WTC11 (cell line): Measurements from ENCODE around the gene TUSC2. TPM values are rescaled to one million over a fixed set of nuclear protein-coding genes. Genes with fewer than 3 reads are reported as not detected.

Experiments
- ATAC-seq: fragments of 200-7000 bp; cut with Tn5 transposase; 2 replicates; pipeline ENCODE4 v1.10.0; 2021; ENCODE audit warnings: mild to moderate bottlenecking, moderate library complexity
- CTCF ChIA-PET: fragments of 300-600 bp; sonication (Branson Sonifier 250); formaldehyde crosslinking; loops from one replicate; lab custom pipeline; 2021; ENCODE audit warnings: antibody characterized with exemption; lab: Charles Lee
- POLR2A ChIA-PET: fragments of 350-600 bp; sonication (Branson Sonifier 250); formaldehyde crosslinking; loops from one replicate; lab custom pipeline; 2021; ENCODE audit warnings: antibody characterized with exemption; lab: Charles Lee
- DNase-seq: peaks from one replicate; pipeline ENCODE4 v3.0.0; 2021; ENCODE audit warnings: low spot score
- H3K27ac Mint-ChIP-seq: 2 replicates; pipeline ENCODE4 v1.8.0; 2021; ENCODE audit warnings: mixed read lengths
- H3K27me3 Mint-ChIP-seq: 2 replicates; pipeline ENCODE4 v1.8.0; 2021; ENCODE audit warnings: low read depth, mild to moderate bottlenecking, moderate library complexity, mixed read lengths
- H3K36me3 Mint-ChIP-seq: 2 replicates; pipeline ENCODE4 v1.8.0; 2021; ENCODE audit warnings: mixed read lengths
- H3K4me1 Mint-ChIP-seq: 2 replicates; pipeline ENCODE4 v1.8.0; 2022; ENCODE audit warnings: mixed read lengths
- H3K4me3 Mint-ChIP-seq: 2 replicates; pipeline ENCODE4 v1.8.0; 2021; ENCODE audit warnings: mild to moderate bottlenecking, moderate library complexity, mixed read lengths
- H3K9me3 Mint-ChIP-seq: 2 replicates; pipeline ENCODE4 v1.8.0; 2021; ENCODE audit warnings: mixed read lengths
- CREM ChIP-seq: sonication (generic); formaldehyde crosslinking; IDR thresholded peaks from 2 replicates; pipeline ENCODE4 v1.8.1; 2022; ENCODE audit warnings: mild to moderate bottlenecking, missing genetic modification reagents, moderate library complexity
- NR2C2 ChIP-seq: sonication (generic); formaldehyde crosslinking; IDR thresholded peaks from 2 replicates; pipeline ENCODE4 v1.8.0; 2022; ENCODE audit warnings: mild to moderate bottlenecking, missing genetic modification reagents
- SP1 ChIP-seq: sonication (generic); formaldehyde crosslinking; conservative IDR thresholded peaks from 2 replicates; pipeline ENCODE4 v1.8.1; 2022; ENCODE audit warnings: missing genetic modification reagents
- total RNA-seq: library from RNA; stranded (reverse); gene quantifications from 3 replicates; pipeline ENCODE4 v1.2.3, GENCODE V29; 2021
- TF ChIP-seq, protein P1 (sequence below): sonication (generic); formaldehyde crosslinking; IDR thresholded peaks from 2 replicates; pipeline ENCODE4 v1.8.1; 2022; ENCODE audit warnings: mild to moderate bottlenecking, moderate library complexity, missing genetic modification reagents
- TF ChIP-seq, protein P2 (sequence below): fragments of 250-450 bp; sonication (Bioruptor Pico); IDR thresholded peaks from 2 replicates; pipeline ENCODE4 v1.9.0; 2021; ENCODE audit warnings: mild to moderate bottlenecking
- TF ChIP-seq, protein P3 (sequence below): sonication (generic); formaldehyde crosslinking; IDR thresholded peaks from 2 replicates; pipeline ENCODE4 v1.8.0; 2022; ENCODE audit warnings: mild to moderate bottlenecking, missing genetic modification reagents
- TF ChIP-seq, protein P4 (sequence below): fragments of 250-450 bp; sonication (Bioruptor Pico); IDR thresholded peaks from 2 replicates; pipeline ENCODE4 v1.8.0; 2021; ENCODE audit warnings: mild to moderate bottlenecking
- TF ChIP-seq, protein P5 (sequence below): sonication (generic); formaldehyde crosslinking; IDR thresholded peaks from 2 replicates; pipeline ENCODE4 v1.8.0; 2022; ENCODE audit warnings: mild to moderate bottlenecking, missing genetic modification reagents
- TF ChIP-seq, protein P6 (sequence below): sonication (generic); formaldehyde crosslinking; IDR thresholded peaks from 2 replicates; pipeline ENCODE4 v1.8.1; 2023; ENCODE audit warnings: mild to moderate bottlenecking, moderate library complexity, missing genetic modification reagents
- TF ChIP-seq, protein P7 (sequence below): fragments of 250-450 bp; sonication (Bioruptor Pico); IDR thresholded peaks from 2 replicates; pipeline ENCODE4 v1.9.0; 2021; ENCODE audit warnings: moderate library complexity, mild to moderate bottlenecking, inconsistent platforms, borderline replicate concordance
- TF ChIP-seq, protein P8 (sequence below): fragments of 250-450 bp; sonication (Bioruptor Pico); IDR thresholded peaks from 2 replicates; pipeline ENCODE4 v2.1.2; 2022; ENCODE audit warnings: mild to moderate bottlenecking, moderate library complexity
- TF ChIP-seq, protein P9 (sequence below): sonication (generic); formaldehyde crosslinking; IDR thresholded peaks from 2 replicates; pipeline ENCODE4 v1.8.0; 2022; ENCODE audit warnings: mild to moderate bottlenecking, missing genetic modification reagents

The TUSC2 gene
- total RNA-seq, 1 experiment from 2014 or later = 41.1 TPM

DNA sequence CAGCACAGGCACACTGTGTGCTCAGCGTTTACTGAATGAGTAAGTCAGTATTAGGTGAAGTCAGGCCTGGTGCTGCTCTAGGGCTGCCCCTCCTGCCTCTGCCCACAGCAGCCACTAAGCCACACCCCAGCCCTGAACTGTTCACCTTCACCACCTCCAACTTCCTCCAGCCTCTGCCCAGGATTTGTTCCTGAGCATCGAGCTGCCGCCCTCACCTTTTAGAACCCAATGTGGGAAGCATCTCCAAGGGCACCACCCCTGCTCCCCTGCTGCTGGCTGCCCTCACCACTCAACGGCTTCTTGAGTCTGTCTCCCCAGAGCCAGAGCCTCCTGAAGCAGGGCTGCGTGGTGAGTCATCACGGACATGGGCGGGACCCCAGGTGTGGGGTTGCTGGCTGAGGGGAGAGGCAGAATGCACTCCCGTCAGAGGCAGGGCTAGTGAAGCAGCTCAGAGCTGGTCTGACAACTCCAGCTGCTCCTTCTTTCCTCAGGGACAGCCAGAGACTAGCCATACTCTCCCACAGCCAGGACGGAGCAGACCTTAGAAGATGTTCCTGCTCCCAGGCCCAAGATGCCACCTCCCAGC is 11.3 kb downstream of the TUSC2 start:
- Mint-ChIP-seq H3K36me3 (peaks cover 46% of the 10 kb centered on the region), H3K4me1 (peaks cover 17% of the 10 kb centered on the region), H3K27ac (peak overlapping the region; percentile 42), H3K9me3 (peaks cover 5% of the 10 kb centered on the region; the same call in 1 of the 2 replicates), H3K4me3 (no peak overlapping the region), H3K27me3 (no peaks in the 10 kb centered on the region)
- ATAC-seq = no peak
- POLR2A ChIA-PET = interaction anchor here (0.6 kb wide), 1 partner anchor 68 kb away, joined by 3 read pairs; no protein-coding TSS in a partner anchor
- DNase-seq = no peak
- TF ChIP-seq, protein P1, sequence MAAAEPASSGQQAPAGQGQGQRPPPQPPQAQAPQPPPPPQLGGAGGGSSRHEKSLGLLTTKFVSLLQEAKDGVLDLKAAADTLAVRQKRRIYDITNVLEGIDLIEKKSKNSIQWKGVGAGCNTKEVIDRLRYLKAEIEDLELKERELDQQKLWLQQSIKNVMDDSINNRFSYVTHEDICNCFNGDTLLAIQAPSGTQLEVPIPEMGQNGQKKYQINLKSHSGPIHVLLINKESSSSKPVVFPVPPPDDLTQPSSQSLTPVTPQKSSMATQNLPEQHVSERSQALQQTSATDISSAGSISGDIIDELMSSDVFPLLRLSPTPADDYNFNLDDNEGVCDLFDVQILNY (CRISPR knock-in tag) = no peak
- TF ChIP-seq CREM (no peak), NR2C2 (no peak)
- CTCF ChIA-PET = interaction anchor here (2.1 kb wide), 1 partner anchor 14 kb away, joined by 4 read pairs; the partner anchor contains the start of gene HYAL1

DNA sequence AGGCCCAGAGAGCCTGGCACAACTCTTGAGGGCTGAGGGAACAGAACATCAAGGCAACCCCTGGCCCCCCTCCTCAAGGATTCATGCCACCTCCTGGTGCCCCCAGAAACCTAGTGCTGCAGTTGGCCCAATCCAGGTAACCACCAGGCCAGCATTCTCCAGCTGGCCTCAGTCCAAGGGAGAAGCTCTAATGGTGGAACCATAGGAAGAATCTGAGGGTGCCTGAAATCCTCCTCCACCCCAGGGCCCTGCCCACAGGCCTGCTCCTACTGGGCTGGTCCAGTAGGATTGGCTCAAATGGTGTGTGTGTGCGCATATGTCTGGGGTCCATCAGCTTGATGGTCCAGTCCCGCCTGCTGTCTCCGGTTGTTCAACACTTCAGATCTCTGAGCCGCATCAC is 13.2 kb downstream of the TUSC2 start:
- CTCF ChIA-PET = interaction anchor here (1.0 to 1.4 kb wide), 4 partner anchors 12 to 22 kb away, joined by 3 to 6 read pairs (median 4); partner anchors contain the start of genes HYAL1, HYAL3 and NAA80
- peaks cover 47% of the 10 kb centered on the region for H3K36me3 Mint-ChIP-seq
- ATAC-seq (no peak), DNase-seq (no peak)
- POLR2A ChIA-PET = interaction anchor here (1.0 kb wide), 1 partner anchor 23 kb away, joined by 3 read pairs; no protein-coding TSS in a partner anchor
- TF ChIP-seq, protein P2, sequence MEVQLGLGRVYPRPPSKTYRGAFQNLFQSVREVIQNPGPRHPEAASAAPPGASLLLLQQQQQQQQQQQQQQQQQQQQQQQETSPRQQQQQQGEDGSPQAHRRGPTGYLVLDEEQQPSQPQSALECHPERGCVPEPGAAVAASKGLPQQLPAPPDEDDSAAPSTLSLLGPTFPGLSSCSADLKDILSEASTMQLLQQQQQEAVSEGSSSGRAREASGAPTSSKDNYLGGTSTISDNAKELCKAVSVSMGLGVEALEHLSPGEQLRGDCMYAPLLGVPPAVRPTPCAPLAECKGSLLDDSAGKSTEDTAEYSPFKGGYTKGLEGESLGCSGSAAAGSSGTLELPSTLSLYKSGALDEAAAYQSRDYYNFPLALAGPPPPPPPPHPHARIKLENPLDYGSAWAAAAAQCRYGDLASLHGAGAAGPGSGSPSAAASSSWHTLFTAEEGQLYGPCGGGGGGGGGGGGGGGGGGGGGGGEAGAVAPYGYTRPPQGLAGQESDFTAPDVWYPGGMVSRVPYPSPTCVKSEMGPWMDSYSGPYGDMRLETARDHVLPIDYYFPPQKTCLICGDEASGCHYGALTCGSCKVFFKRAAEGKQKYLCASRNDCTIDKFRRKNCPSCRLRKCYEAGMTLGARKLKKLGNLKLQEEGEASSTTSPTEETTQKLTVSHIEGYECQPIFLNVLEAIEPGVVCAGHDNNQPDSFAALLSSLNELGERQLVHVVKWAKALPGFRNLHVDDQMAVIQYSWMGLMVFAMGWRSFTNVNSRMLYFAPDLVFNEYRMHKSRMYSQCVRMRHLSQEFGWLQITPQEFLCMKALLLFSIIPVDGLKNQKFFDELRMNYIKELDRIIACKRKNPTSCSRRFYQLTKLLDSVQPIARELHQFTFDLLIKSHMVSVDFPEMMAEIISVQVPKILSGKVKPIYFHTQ (CRISPR knock-in tag) = no peak
- TF ChIP-seq, protein P3, sequence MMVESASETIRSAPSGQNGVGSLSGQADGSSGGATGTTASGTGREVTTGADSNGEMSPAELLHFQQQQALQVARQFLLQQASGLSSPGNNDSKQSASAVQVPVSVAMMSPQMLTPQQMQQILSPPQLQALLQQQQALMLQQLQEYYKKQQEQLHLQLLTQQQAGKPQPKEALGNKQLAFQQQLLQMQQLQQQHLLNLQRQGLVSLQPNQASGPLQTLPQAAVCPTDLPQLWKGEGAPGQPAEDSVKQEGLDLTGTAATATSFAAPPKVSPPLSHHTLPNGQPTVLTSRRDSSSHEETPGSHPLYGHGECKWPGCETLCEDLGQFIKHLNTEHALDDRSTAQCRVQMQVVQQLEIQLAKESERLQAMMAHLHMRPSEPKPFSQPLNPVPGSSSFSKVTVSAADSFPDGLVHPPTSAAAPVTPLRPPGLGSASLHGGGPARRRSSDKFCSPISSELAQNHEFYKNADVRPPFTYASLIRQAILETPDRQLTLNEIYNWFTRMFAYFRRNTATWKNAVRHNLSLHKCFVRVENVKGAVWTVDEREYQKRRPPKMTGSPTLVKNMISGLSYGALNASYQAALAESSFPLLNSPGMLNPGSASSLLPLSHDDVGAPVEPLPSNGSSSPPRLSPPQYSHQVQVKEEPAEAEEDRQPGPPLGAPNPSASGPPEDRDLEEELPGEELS = no peak
- TF ChIP-seq SP1 (CRISPR knock-in tag) = no peak
- TF ChIP-seq, protein P4, sequence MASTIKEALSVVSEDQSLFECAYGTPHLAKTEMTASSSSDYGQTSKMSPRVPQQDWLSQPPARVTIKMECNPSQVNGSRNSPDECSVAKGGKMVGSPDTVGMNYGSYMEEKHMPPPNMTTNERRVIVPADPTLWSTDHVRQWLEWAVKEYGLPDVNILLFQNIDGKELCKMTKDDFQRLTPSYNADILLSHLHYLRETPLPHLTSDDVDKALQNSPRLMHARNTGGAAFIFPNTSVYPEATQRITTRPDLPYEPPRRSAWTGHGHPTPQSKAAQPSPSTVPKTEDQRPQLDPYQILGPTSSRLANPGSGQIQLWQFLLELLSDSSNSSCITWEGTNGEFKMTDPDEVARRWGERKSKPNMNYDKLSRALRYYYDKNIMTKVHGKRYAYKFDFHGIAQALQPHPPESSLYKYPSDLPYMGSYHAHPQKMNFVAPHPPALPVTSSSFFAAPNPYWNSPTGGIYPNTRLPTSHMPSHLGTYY = no peak
- TF ChIP-seq, protein P5, sequence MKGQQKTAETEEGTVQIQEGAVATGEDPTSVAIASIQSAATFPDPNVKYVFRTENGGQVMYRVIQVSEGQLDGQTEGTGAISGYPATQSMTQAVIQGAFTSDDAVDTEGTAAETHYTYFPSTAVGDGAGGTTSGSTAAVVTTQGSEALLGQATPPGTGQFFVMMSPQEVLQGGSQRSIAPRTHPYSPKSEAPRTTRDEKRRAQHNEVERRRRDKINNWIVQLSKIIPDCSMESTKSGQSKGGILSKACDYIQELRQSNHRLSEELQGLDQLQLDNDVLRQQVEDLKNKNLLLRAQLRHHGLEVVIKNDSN = no peak
- TF ChIP-seq, protein P6, sequence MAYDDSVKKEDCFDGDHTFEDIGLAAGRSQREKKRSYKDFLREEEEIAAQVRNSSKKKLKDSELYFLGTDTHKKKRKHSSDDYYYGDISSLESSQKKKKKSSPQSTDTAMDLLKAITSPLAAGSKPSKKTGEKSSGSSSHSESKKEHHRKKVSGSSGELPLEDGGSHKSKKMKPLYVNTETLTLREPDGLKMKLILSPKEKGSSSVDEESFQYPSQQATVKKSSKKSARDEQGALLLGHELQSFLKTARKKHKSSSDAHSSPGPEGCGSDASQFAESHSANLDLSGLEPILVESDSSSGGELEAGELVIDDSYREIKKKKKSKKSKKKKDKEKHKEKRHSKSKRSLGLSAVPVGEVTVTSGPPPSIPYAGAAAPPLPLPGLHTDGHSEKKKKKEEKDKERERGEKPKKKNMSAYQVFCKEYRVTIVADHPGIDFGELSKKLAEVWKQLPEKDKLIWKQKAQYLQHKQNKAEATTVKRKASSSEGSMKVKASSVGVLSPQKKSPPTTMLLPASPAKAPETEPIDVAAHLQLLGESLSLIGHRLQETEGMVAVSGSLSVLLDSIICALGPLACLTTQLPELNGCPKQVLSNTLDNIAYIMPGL (CRISPR knock-in tag) = no peak
- TF ChIP-seq, protein P7, sequence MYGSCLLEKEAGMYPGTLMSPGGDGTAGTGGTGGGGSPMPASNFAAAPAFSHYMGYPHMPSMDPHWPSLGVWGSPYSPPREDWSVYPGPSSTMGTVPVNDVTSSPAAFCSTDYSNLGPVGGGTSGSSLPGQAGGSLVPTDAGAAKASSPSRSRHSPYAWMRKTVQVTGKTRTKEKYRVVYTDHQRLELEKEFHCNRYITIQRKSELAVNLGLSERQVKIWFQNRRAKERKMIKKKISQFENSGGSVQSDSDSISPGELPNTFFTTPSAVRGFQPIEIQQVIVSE (CRISPR knock-in tag) = no peak
- TF ChIP-seq, protein P8, sequence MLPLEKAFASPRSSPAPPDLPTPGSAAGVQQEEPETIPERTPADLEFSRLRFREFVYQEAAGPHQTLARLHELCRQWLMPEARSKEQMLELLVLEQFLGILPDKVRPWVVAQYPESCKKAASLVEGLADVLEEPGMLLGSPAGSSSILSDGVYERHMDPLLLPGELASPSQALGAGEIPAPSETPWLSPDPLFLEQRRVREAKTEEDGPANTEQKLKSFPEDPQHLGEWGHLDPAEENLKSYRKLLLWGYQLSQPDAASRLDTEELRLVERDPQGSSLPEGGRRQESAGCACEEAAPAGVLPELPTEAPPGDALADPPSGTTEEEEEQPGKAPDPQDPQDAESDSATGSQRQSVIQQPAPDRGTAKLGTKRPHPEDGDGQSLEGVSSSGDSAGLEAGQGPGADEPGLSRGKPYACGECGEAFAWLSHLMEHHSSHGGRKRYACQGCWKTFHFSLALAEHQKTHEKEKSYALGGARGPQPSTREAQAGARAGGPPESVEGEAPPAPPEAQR (CRISPR knock-in tag) = no peak
- TF ChIP-seq, protein P9, sequence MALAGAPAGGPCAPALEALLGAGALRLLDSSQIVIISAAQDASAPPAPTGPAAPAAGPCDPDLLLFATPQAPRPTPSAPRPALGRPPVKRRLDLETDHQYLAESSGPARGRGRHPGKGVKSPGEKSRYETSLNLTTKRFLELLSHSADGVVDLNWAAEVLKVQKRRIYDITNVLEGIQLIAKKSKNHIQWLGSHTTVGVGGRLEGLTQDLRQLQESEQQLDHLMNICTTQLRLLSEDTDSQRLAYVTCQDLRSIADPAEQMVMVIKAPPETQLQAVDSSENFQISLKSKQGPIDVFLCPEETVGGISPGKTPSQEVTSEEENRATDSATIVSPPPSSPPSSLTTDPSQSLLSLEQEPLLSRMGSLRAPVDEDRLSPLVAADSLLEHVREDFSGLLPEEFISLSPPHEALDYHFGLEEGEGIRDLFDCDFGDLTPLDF (CRISPR knock-in tag) = no peak
- no peak overlapping the region for H3K4me3 Mint-ChIP-seq
- H3K4me1 Mint-ChIP-seq = peaks cover 10% of the 10 kb centered on the region
- peaks cover 3% of the 10 kb centered on the region; the same call in 1 of the 2 replicates for H3K27me3 Mint-ChIP-seq
- H3K9me3 Mint-ChIP-seq = peaks cover 8% of the 10 kb centered on the region
- H3K27ac Mint-ChIP-seq = no peak overlapping the region
